ENCODE measurements around the gene KRTAP24-1. TPM values are rescaled to one million over a fixed set of nuclear protein-coding genes. Genes with fewer than 3 reads are reported as not detected.

Gene KRTAP24-1
- not detected in 2 replicates for total RNA-seq

GRCh38 chr21:30282850-30283249, at the start of gene KRTAP24-1:
Gene KRTAP24-1, minus strand, starts transcription at chr21:30282950. Its CDS starts 18 bp downstream, at chr21:30282932.

GRCh38 chr21:30320215-30320614, 37.5 kb upstream of the KRTAP24-1 start, which contains the start of gene KRTAP26-1:
Gene KRTAP26-1, minus strand, starts transcription at chr21:30320315. Its CDS starts 280 bp downstream, at chr21:30320035.

GRCh38 chr21:30289215-30289614, 6.5 kb upstream of the KRTAP24-1 start, which contains the start of gene KRTAP25-1:
Gene KRTAP25-1, minus strand, starts transcription at chr21:30289514. Its CDS starts 24 bp downstream, at chr21:30289490.

Other genes starting within 250 kb of the KRTAP24-1 start
- gene CLDN17, start 116.1 kb downstream of the KRTAP24-1 start, total RNA-seq = not detected in 2 replicates
- not detected in 2 replicates for gene CLDN8, start 66.9 kb downstream of the KRTAP24-1 start, total RNA-seq
- not detected in 2 replicates for gene KRTAP25-1, start 6.6 kb upstream of the KRTAP24-1 start, total RNA-seq
- not detected in 2 replicates for gene KRTAP26-1, start 37.4 kb upstream of the KRTAP24-1 start, total RNA-seq
- not detected in 2 replicates for gene KRTAP27-1, start 54.7 kb upstream of the KRTAP24-1 start, total RNA-seq
- not detected in 2 replicates for gene KRTAP23-1, start 65.7 kb upstream of the KRTAP24-1 start, total RNA-seq
- gene KRTAP13-2, start 89.3 kb upstream of the KRTAP24-1 start, total RNA-seq = not detected in 2 replicates
- not detected in 2 replicates for gene KRTAP13-1, start 113.1 kb upstream of the KRTAP24-1 start, total RNA-seq
- gene KRTAP13-3, start 143.0 kb upstream of the KRTAP24-1 start, total RNA-seq = not detected in 2 replicates
- gene KRTAP13-4, start 147.3 kb upstream of the KRTAP24-1 start, total RNA-seq = not detected in 2 replicates
- gene KRTAP15-1, start 157.3 kb upstream of the KRTAP24-1 start, total RNA-seq = not detected in 2 replicates
- not detected in 2 replicates for gene KRTAP19-1, start 197.4 kb upstream of the KRTAP24-1 start, total RNA-seq
- gene KRTAP19-2, start 204.5 kb upstream of the KRTAP24-1 start, total RNA-seq = not detected in 2 replicates
- not detected in 2 replicates for gene KRTAP19-3, start 209.1 kb upstream of the KRTAP24-1 start, total RNA-seq
- not detected in 2 replicates for gene KRTAP19-4, start 214.2 kb upstream of the KRTAP24-1 start, total RNA-seq
- gene KRTAP19-5, start 219.2 kb upstream of the KRTAP24-1 start, total RNA-seq = not detected in 2 replicates